ENCODE results near the gene SDK1.

GRCh38 chr7:3937146-3937545 is 636.1 kb downstream of the SDK1 start:
- TF ChIP-seq CTCF (IDR thresholded peaks at IDR 0.05) (no peak), POLR2A (IDR thresholded peaks at IDR 0.05) (no peak)
